GM12878 (cell line): ENCODE data around the gene C4orf36. TPM values are rescaled to one million over a fixed set of nuclear protein-coding genes. Genes with fewer than 3 reads are reported as not detected.

Experiments
- ATAC-seq: fragments of 200-7000 bp; cut with Tn5 transposase; 3 replicates; pipeline ENCODE4 v1.9.1; 2020; ENCODE audit warnings: mild to moderate bottlenecking, moderate library complexity
- BruUV-seq: library from RNA; stranded (reverse); fragments of 400-500 nt; replicated peaks from 2 replicates; lab custom pipeline; 2021; lab: Mats Ljungman, UMichigan
- CTCF ChIA-PET: fragments of 300-600 bp; sonication (Branson Sonifier 250); formaldehyde crosslinking; extraction: SDS; loops from one replicate; lab custom pipeline; 2021; ENCODE audit warnings: inconsistent platforms; lab: Yijun Ruan, JAX
- POLR2A ChIA-PET: fragments of 350-600 bp; formaldehyde crosslinking; extraction: SDS; loops from one replicate; lab custom pipeline; 2021; ENCODE audit warnings: inconsistent platforms; lab: Charles Lee
- RAD21 ChIA-PET: fragments of 300-600 bp; sonication (Branson Sonifier 250); formaldehyde crosslinking; loops from one replicate; lab custom pipeline; 2023; ENCODE audit warnings: antibody characterized with exemption; ENCODE audit not compliant: unreplicated experiment; lab: Charles Lee
- SMC1A ChIA-PET: fragments of 300-600 bp; sonication (Branson Sonifier 250); formaldehyde crosslinking; loops from one replicate; lab custom pipeline; 2023; ENCODE audit not compliant: unreplicated experiment, uncharacterized antibody; lab: Charles Lee
- DNase-seq: peaks from one replicate; pipeline ENCODE4 v3.0.0-alpha.2; 2011; ENCODE audit warnings: low read depth, low spot score
- FAIRE-seq: peaks from 3 replicates; lab custom pipeline; 2011; peaks lifted over from hg19 to GRCh38; lab: Jason Lieb, UNC
- H2AFZ ChIP-seq: 2 replicates; pipeline ENCODE4 v1.6.0; 2011; ENCODE audit warnings: low read depth, low read length, control low read depth; ENCODE audit not compliant: control insufficient read depth
- H3K27ac ChIP-seq: 2 replicates; pipeline ENCODE4 v1.5.1; 2011; ENCODE audit warnings: control low read depth; ENCODE audit not compliant: control insufficient read depth, insufficient read depth
- H3K27me3 ChIP-seq, 2 experiments: replicated peaks in 1 of 2; 2 replicates each; pipeline versions ENCODE4 v1.6.0 to v1.6.1; 2011; ENCODE audit warnings: low read length in 1 of 2; ENCODE audit not compliant: control insufficient read depth in 2 of 2, insufficient read depth in 2 of 2
- H3K36me3 ChIP-seq, 2 experiments: 2 replicates each; pipeline ENCODE4 v1.5.1; 2011; ENCODE audit warnings: low read length in 1 of 2; ENCODE audit not compliant: control insufficient read depth in 2 of 2, insufficient read depth in 2 of 2
- H3K4me1 ChIP-seq: 2 replicates; pipeline ENCODE4 v1.6.1; 2011; ENCODE audit warnings: mild to moderate bottlenecking, low read length, moderate library complexity, mixed read lengths; ENCODE audit not compliant: control insufficient read depth, insufficient read depth
- H3K4me2 ChIP-seq: 2 replicates; pipeline ENCODE4 v1.6.0; 2011; ENCODE audit warnings: control low read depth; ENCODE audit not compliant: control insufficient read depth, insufficient read depth
- H3K4me3 ChIP-seq: fragments of 200-600 bp; sonication (generic); 2 replicates; pipeline ENCODE4 v1.5.1; 2016
- H3K79me2 ChIP-seq: 2 replicates; pipeline ENCODE4 v1.6.0; 2011; ENCODE audit warnings: low read length; ENCODE audit not compliant: control insufficient read depth, insufficient read depth
- H3K9ac ChIP-seq: 2 replicates; pipeline ENCODE4 v1.8.0; 2011; ENCODE audit warnings: low read length, control low read depth, mixed read lengths; ENCODE audit not compliant: control insufficient read depth, insufficient read depth
- H3K9me3 ChIP-seq: replicated peaks from 3 replicates; pipeline ENCODE4 v1.5.1; 2011; ENCODE audit warnings: mild to moderate bottlenecking, low read length; ENCODE audit not compliant: control insufficient read depth, insufficient read depth
- H4K20me1 ChIP-seq: 2 replicates; pipeline ENCODE4 v1.6.0; 2011; ENCODE audit not compliant: control insufficient read depth, insufficient read depth
- CBX3 ChIP-seq: fragments of 200-600 bp; sonication (generic); IDR thresholded peaks from 2 replicates; pipeline ENCODE4 v1.6.1; 2016; ENCODE audit warnings: low read depth, borderline replicate concordance
- EZH2 ChIP-seq: IDR thresholded peaks from 2 replicates; pipeline ENCODE4 v1.6.1; 2012; ENCODE audit warnings: low read depth, mild to moderate bottlenecking, control low read depth, inconsistent platforms, low read length, borderline replicate concordance; ENCODE audit not compliant: control insufficient read depth
- HCFC1 ChIP-seq: fragments of 150-350 bp; IDR thresholded peaks from 2 replicates; pipeline ENCODE4 v1.6.1; 2014; ENCODE audit warnings: low read length
- MLLT1 ChIP-seq: fragments of 450-650 bp; IDR thresholded peaks from 2 replicates; pipeline ENCODE4 v1.6.1; 2016; ENCODE audit warnings: mild to moderate bottlenecking
- PML ChIP-seq: IDR thresholded peaks from 2 replicates; pipeline ENCODE4 v1.6.1; 2012; ENCODE audit warnings: low read length, inconsistent platforms
- WGBS: methylation state at CpG from one replicate; pipeline ENCODE4 v1.1.6; 2016; ENCODE audit warnings: low lambda C conversion rate; ENCODE audit not compliant: insufficient replicate concordance, insufficient coverage; ENCODE audit errors: missing lambda C conversion rate; 5-methylcytosine and 5-hydroxymethylcytosine counted together
- in situ Hi-C: fragments of 300-500 bp; cut with MboI; formaldehyde crosslinking; loops from 9 replicates; pipeline ENCODE4 v1.14.3; 2018; ENCODE audit warnings: mixed read lengths
- intact Hi-C: fragments of 100-400 bp; cut with micrococcal nuclease; formaldehyde crosslinking; loops from one replicate; pipeline ENCODE4 v1.14.2; 2022; ENCODE audit not compliant: unreplicated experiment
- polyA plus RNA-seq, 11 experiments: library from polyadenylated mRNA; depleted of rRNA in 4 of 11; unstranded in 6 of 11; stranded (reverse) in 5 of 11; fragments of >200 nt; fragmentation: Nextera tagmentation in 4 of 11; fragmentation: Illumina TruSeq in 1 of 11; extraction: Ambion mirVana in 4 of 11; extraction: Trizol in 1 of 11; gene quantifications; 1 replicate in 1 of 11; 2 replicates in 10 of 11; pipeline versions ENCODE4 v1.2.1 to v1.2.3, GENCODE V29; 2011 to 2016; ENCODE audit warnings: inconsistent platforms in 2 of 11, missing spikeins in 2 of 11, low read depth in 1 of 11
- total RNA-seq, 4 experiments: library from RNA; depleted of rRNA in 3 of 4; stranded (reverse); fragments of >200 nt in 3 of 4; fragmentation: Illumina TruSeq in 1 of 4; extraction: Trizol in 1 of 4; gene quantifications; 2 replicates each; pipeline versions ENCODE4 v1.2.1 to v1.2.3, GENCODE V29; 2013 to 2021
- TF ChIP-seq, protein P1 (sequence below): IDR thresholded peaks from 2 replicates; pipeline ENCODE4 v1.6.1; 2012; ENCODE audit warnings: mild to moderate bottlenecking, low read depth, low read length

The C4orf36 gene
- total and polyA plus RNA-seq, 10 of the 15 experiments (the other 5 are each of a cell fraction or from before 2014, with no cell fraction given): 0.35 to 2.7 (median 1.3) TPM; not detected in 2

DNA sequence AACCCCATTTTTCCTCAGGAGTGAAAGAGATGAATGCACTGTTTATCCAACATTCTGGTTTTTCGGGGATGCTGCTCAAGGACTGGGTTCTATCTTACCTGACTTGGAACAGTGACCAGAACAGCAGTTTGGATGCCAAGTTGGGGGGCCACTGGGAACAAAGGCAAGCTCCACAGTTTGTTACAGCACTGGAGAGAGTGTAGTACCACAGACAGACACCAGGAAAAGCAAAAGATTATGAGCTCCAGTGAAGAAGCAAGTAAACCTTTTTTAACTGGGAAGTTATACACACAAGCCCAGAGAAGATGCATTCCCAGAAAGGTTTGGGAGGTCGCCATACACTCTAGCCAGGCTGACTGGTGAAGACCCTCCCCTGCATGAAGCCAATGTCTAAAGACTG, 13.6 kb downstream of the C4orf36 start (continued):
- TF ChIP-seq MLLT1: no peak
- TF ChIP-seq, protein P1, sequence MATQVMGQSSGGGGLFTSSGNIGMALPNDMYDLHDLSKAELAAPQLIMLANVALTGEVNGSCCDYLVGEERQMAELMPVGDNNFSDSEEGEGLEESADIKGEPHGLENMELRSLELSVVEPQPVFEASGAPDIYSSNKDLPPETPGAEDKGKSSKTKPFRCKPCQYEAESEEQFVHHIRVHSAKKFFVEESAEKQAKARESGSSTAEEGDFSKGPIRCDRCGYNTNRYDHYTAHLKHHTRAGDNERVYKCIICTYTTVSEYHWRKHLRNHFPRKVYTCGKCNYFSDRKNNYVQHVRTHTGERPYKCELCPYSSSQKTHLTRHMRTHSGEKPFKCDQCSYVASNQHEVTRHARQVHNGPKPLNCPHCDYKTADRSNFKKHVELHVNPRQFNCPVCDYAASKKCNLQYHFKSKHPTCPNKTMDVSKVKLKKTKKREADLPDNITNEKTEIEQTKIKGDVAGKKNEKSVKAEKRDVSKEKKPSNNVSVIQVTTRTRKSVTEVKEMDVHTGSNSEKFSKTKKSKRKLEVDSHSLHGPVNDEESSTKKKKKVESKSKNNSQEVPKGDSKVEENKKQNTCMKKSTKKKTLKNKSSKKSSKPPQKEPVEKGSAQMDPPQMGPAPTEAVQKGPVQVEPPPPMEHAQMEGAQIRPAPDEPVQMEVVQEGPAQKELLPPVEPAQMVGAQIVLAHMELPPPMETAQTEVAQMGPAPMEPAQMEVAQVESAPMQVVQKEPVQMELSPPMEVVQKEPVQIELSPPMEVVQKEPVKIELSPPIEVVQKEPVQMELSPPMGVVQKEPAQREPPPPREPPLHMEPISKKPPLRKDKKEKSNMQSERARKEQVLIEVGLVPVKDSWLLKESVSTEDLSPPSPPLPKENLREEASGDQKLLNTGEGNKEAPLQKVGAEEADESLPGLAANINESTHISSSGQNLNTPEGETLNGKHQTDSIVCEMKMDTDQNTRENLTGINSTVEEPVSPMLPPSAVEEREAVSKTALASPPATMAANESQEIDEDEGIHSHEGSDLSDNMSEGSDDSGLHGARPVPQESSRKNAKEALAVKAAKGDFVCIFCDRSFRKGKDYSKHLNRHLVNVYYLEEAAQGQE: no peak
- TF ChIP-seq, all 136 proteins: peak for 1

- no peak overlapping the region for H3K4me3 ChIP-seq
- no peaks in the 10 kb centered on the region for H3K27me3 ChIP-seq
- no peaks in the 10 kb centered on the region for H4K20me1 ChIP-seq
- no peak for FAIRE-seq
- WGBS: 38% methylated on average over 4 of the region's 4 CpGs
- SMC1A ChIA-PET: no interaction called here
- RAD21 ChIA-PET: no interaction called here
- H3K79me2 ChIP-seq: no peaks in the 10 kb centered on the region
- intact Hi-C loops: no loop called here
- no peak overlapping the region for H3K9ac ChIP-seq
- H3K27ac ChIP-seq: no peak overlapping the region
- TF ChIP-seq EZH2 (no peak), CBX3 (no peak), PML (no peak), HCFC1 (no peak)
- TF ChIP-seq, protein P1: no peak
- TF ChIP-seq, all 136 proteins: peak for 0
- Histone ChIP-seq H3K4me1 (no peaks in the 10 kb centered on the region), H3K36me3 (no peaks in the 10 kb centered on the region), H2AFZ (no peak overlapping the region), H3K4me2 (no peak overlapping the region), H3K9me3 (peaks cover 7% of the 10 kb centered on the region; the same call in 2 of the 3 replicates)
- BruUV-seq: no TSS peak
- in situ Hi-C loops: no loop called here
- POLR2A ChIA-PET: no interaction called here
- DNase-seq: no peak
- CTCF ChIA-PET: no interaction called here
- ATAC-seq: no peak
These were observed 15.1 kb downstream of the C4orf36 start for GRCh38 chr4:86876894-86877685.
